K562 (cell line): ENCODE data around the gene RIPK4.
A peak's percentile ranks its signal among the peaks of the same experiment; 100 is the strongest.

Experiments
- CREB1 ChIP-seq, 2 experiments: sonication (generic) in 1 of 2; formaldehyde crosslinking in 1 of 2; IDR thresholded peaks; 2 replicates each; pipeline versions ENCODE4 v1.6.1 to v1.8.0; 2012 to 2022; ENCODE audit warnings: inconsistent platforms in 1 of 2, mild to moderate bottlenecking in 1 of 2, missing genetic modification reagents in 1 of 2, moderate library complexity in 1 of 2
- ELF1 ChIP-seq: fragments of 200-800 bp; sonication (Bioruptor generic); IDR thresholded peaks from 2 replicates; pipeline ENCODE4 v1.6.1; 2016; ENCODE audit warnings: missing genetic modification characterization, missing compliant biosample characterization
- MTA3 ChIP-seq: fragments of 450-650 bp; formaldehyde crosslinking; IDR thresholded peaks from 2 replicates; pipeline ENCODE4 v1.6.1; 2017; ENCODE audit warnings: mild to moderate bottlenecking, borderline replicate concordance
- NR2C2 ChIP-seq, 2 experiments: fragments of 200-800 bp in 1 of 2; sonication (Bioruptor generic) in 1 of 2; sonication (generic) in 1 of 2; formaldehyde crosslinking in 1 of 2; IDR thresholded peaks; 2 replicates each; pipeline versions ENCODE4 v1.6.1 to v1.8.0; 2016 to 2022; ENCODE audit warnings: mild to moderate bottlenecking in 1 of 2, missing compliant biosample characterization in 1 of 2, missing genetic modification characterization in 1 of 2, missing genetic modification reagents in 1 of 2
- NR2F6 ChIP-seq: fragments of 450-650 bp; formaldehyde crosslinking; IDR thresholded peaks from 2 replicates; pipeline ENCODE4 v1.4.0; 2020; ENCODE audit warnings: mild to moderate bottlenecking
- POLR3A ChIP-seq: IDR thresholded peaks from 2 replicates; pipeline ENCODE4 v1.6.1; 2011; ENCODE audit warnings: borderline replicate concordance, mild to moderate bottlenecking, moderate library complexity; ENCODE audit not compliant: insufficient read length, insufficient read depth; ENCODE audit errors: extremely low read depth
- RBM39 ChIP-seq: fragments of 200-400 bp; formaldehyde crosslinking; optimal IDR thresholded peaks from 2 replicates; pipeline ENCODE3; 2018; ENCODE audit warnings: low read depth, low read length
- ZNF232 ChIP-seq: sonication (generic); formaldehyde crosslinking; IDR thresholded peaks from 2 replicates; pipeline ENCODE4 v1.8.0; 2022; ENCODE audit warnings: mild to moderate bottlenecking, missing genetic modification reagents
- ZNF263 ChIP-seq: sonication (generic); formaldehyde crosslinking; IDR thresholded peaks from 2 replicates; pipeline ENCODE4 v1.8.0; 2022; ENCODE audit warnings: mild to moderate bottlenecking, missing genetic modification reagents, borderline replicate concordance
- ZNF707 ChIP-seq: fragments of 250-450 bp; sonication (Bioruptor Pico); conservative IDR thresholded peaks from 2 replicates; pipeline ENCODE4 v1.8.0; 2022; ENCODE audit warnings: inconsistent platforms, mild to moderate bottlenecking, moderate library complexity
- TF ChIP-seq, protein P1 (sequence below), 3 experiments: IDR thresholded peaks in 2 of 3; conservative IDR thresholded peaks in 1 of 3; 2 replicates each; pipeline ENCODE4 v1.5.1; 2011 to 2012; ENCODE audit warnings: low read length in 3 of 3, mild to moderate bottlenecking in 3 of 3, control low read depth in 2 of 3, improper control_type of control experiment in 1 of 3, inconsistent platforms in 1 of 3, low read depth in 1 of 3, mixed read lengths in 1 of 3, moderate library complexity in 1 of 3; ENCODE audit not compliant: insufficient read depth in 2 of 3
- TF ChIP-seq, protein P2 (sequence below), 2 experiments: fragments of 450-650 bp; formaldehyde crosslinking in 1 of 2; IDR thresholded peaks; 2 replicates each; pipeline versions ENCODE4 v1.4.0 to v1.6.1; 2014 to 2020; ENCODE audit warnings: mild to moderate bottlenecking in 2 of 2, borderline replicate concordance in 1 of 2, low read depth in 1 of 2

- TF ChIP-seq POLR3A (no peak), MTA3 (no peak), NR2C2 (CRISPR knock-in tag; IDR thresholded peaks at IDR 0.05) (no peak), NR2C2 (tag; IDR thresholded peaks at IDR 0.05) (no peak), ZNF263 (CRISPR knock-in tag) (no peak), RBM39 (no peak), ZNF232 (CRISPR knock-in tag) (no peak), CREB1 (IDR thresholded peaks at IDR 0.05) (no peak), CREB1 (CRISPR knock-in tag; IDR thresholded peaks at IDR 0.05) (no peak), ZNF707 (CRISPR knock-in tag) (no peak), ELF1 (tag) (no peak), NR2F6 (no peak)
- TF ChIP-seq, protein P1, sequence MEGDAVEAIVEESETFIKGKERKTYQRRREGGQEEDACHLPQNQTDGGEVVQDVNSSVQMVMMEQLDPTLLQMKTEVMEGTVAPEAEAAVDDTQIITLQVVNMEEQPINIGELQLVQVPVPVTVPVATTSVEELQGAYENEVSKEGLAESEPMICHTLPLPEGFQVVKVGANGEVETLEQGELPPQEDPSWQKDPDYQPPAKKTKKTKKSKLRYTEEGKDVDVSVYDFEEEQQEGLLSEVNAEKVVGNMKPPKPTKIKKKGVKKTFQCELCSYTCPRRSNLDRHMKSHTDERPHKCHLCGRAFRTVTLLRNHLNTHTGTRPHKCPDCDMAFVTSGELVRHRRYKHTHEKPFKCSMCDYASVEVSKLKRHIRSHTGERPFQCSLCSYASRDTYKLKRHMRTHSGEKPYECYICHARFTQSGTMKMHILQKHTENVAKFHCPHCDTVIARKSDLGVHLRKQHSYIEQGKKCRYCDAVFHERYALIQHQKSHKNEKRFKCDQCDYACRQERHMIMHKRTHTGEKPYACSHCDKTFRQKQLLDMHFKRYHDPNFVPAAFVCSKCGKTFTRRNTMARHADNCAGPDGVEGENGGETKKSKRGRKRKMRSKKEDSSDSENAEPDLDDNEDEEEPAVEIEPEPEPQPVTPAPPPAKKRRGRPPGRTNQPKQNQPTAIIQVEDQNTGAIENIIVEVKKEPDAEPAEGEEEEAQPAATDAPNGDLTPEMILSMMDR (IDR thresholded peaks at IDR 0.05 in 2 of 3, conservative IDR thresholded peaks at IDR 0.05 in 1 of 3; ENCODE audit: insufficient read depth in 2 of 3, low read depth in 1 of 3, low read length in 3 of 3), result 0 out of 6 replicates have a peak, but pooled peaks of 1 of the 3 experiments have one; percentile 23
- TF ChIP-seq, protein P2, sequence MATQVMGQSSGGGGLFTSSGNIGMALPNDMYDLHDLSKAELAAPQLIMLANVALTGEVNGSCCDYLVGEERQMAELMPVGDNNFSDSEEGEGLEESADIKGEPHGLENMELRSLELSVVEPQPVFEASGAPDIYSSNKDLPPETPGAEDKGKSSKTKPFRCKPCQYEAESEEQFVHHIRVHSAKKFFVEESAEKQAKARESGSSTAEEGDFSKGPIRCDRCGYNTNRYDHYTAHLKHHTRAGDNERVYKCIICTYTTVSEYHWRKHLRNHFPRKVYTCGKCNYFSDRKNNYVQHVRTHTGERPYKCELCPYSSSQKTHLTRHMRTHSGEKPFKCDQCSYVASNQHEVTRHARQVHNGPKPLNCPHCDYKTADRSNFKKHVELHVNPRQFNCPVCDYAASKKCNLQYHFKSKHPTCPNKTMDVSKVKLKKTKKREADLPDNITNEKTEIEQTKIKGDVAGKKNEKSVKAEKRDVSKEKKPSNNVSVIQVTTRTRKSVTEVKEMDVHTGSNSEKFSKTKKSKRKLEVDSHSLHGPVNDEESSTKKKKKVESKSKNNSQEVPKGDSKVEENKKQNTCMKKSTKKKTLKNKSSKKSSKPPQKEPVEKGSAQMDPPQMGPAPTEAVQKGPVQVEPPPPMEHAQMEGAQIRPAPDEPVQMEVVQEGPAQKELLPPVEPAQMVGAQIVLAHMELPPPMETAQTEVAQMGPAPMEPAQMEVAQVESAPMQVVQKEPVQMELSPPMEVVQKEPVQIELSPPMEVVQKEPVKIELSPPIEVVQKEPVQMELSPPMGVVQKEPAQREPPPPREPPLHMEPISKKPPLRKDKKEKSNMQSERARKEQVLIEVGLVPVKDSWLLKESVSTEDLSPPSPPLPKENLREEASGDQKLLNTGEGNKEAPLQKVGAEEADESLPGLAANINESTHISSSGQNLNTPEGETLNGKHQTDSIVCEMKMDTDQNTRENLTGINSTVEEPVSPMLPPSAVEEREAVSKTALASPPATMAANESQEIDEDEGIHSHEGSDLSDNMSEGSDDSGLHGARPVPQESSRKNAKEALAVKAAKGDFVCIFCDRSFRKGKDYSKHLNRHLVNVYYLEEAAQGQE (IDR thresholded peaks at IDR 0.05; ENCODE audit: borderline replicate concordance), result no peak
- TF ChIP-seq, protein P2 (CRISPR knock-in tag; IDR thresholded peaks at IDR 0.05; ENCODE audit: low read depth), result no peak
Observed at GRCh38 chr21:41768437-41769042, 1.7 kb upstream of the RIPK4 start.
